PFSK-1 (cell line): ENCODE data around the gene RAD51B.

Source experiments
- FOXP2 ChIP-seq: optimal IDR thresholded peaks from 2 replicates; pipeline ENCODE3; 2011; ENCODE audit warnings: borderline replicate concordance, control low read depth, inconsistent platforms; ENCODE audit not compliant: insufficient read depth; ENCODE audit errors: extremely low read length, extremely low read depth
- POLR2AphosphoS5 ChIP-seq: IDR thresholded peaks from 2 replicates; pipeline ENCODE4 v1.6.1; 2012; ENCODE audit warnings: low read depth, mild to moderate bottlenecking, control low read depth, low read length, moderate library complexity
- REST ChIP-seq, 2 experiments: IDR thresholded peaks; 2 replicates each; pipeline versions ENCODE4 v1.6.1 to v1.8.0; 2011 to 2012; ENCODE audit warnings: low read depth in 2 of 2, low read length in 2 of 2, control low read depth in 1 of 2, inconsistent platforms in 1 of 2, mild to moderate bottlenecking in 1 of 2, moderate library complexity in 1 of 2; ENCODE audit not compliant: insufficient read depth in 1 of 2
- SIN3A ChIP-seq: IDR thresholded peaks from 2 replicates; pipeline ENCODE4 v1.6.1; 2012; ENCODE audit warnings: mild to moderate bottlenecking, low read length, moderate library complexity, borderline replicate concordance; ENCODE audit not compliant: insufficient read depth
- TAF1 ChIP-seq: IDR thresholded peaks from 2 replicates; pipeline ENCODE4 v1.6.1; 2012; ENCODE audit warnings: low read length, control low read depth, borderline replicate concordance; ENCODE audit not compliant: insufficient read depth

RAD51B gene

GRCh38 chr14:68701001-68701741 lies 881.6 kb downstream of the RAD51B start:
- TF ChIP-seq REST (IDR thresholded peaks at IDR 0.05; ENCODE audit: insufficient read depth in 1 of 2, low read depth in 2 of 2, low read length in 2 of 2) (no peak), SIN3A (no peak), TAF1 (no peak), FOXP2 (no peak), POLR2AphosphoS5 (no peak)

GRCh38 chr14:68702135-68702534 lies 882.6 kb downstream of the RAD51B start:
- no peak for TF ChIP-seq FOXP2
- TF ChIP-seq REST (IDR thresholded peaks at IDR 0.05; ENCODE audit: insufficient read depth in 1 of 2, low read depth in 2 of 2, low read length in 2 of 2) = no peak
- TF ChIP-seq TAF1 = no peak
- TF ChIP-seq SIN3A = no peak
- TF ChIP-seq POLR2AphosphoS5 = no peak

- TF ChIP-seq FOXP2 (no peak), SIN3A (no peak), REST (IDR thresholded peaks at IDR 0.05; ENCODE audit: insufficient read depth in 1 of 2, low read depth in 2 of 2, low read length in 2 of 2) (no peak), TAF1 (no peak), POLR2AphosphoS5 (no peak)
Measured at GRCh38 chr14:68702578-68702977, 883.0 kb downstream of the RAD51B start.

- TF ChIP-seq POLR2AphosphoS5 = no peak
- no peak for TF ChIP-seq SIN3A
- no peak for TF ChIP-seq TAF1
- no peak for TF ChIP-seq REST (IDR thresholded peaks at IDR 0.05; ENCODE audit: insufficient read depth in 1 of 2, low read depth in 2 of 2, low read length in 2 of 2)
- no peak for TF ChIP-seq FOXP2
Measured at GRCh38 chr14:68703093-68703492, 883.5 kb downstream of the RAD51B start.
